T-helper 1 cell treated with Interleukin-12 subunit alpha and Interleukin-12 subunit beta and Interleukin-4 antibody, amounts not matched to agents 30 μg/mL and 1 μg/mL, for 36 hours (primary cell): ENCODE results near the gene POU6F2.
"Not testable (repeated sequence)": the region's sequence is repeated elsewhere in the genome, so short reads cannot be mapped to it uniquely, and the experiment has no call there.

Experiments used
- H3K27ac Mint-ChIP-seq: one replicate; pipeline ENCODE4 v1.8.0; 2021; ENCODE audit warnings: mild to moderate bottlenecking, mixed read lengths
- H3K27me3 Mint-ChIP-seq: one replicate; pipeline ENCODE4 v1.8.0; 2021; ENCODE audit warnings: low read depth, mixed read lengths
- H3K36me3 Mint-ChIP-seq: one replicate; pipeline ENCODE4 v1.8.0; 2021; ENCODE audit warnings: low read depth, mixed read lengths
- H3K4me1 Mint-ChIP-seq: one replicate; pipeline ENCODE4 v1.8.0; 2021; ENCODE audit warnings: low read depth, mixed read lengths
- H3K4me3 Mint-ChIP-seq: one replicate; pipeline ENCODE4 v1.8.0; 2021; ENCODE audit warnings: mild to moderate bottlenecking, moderate library complexity, mixed read lengths
- H3K9me3 Mint-ChIP-seq: one replicate; pipeline ENCODE4 v1.8.0; 2021; ENCODE audit warnings: mixed read lengths

POU6F2 gene

GRCh38 chr7:39304668-39305405 lies 327.1 kb downstream of the POU6F2 start:
- H3K27ac Mint-ChIP-seq: no peak overlapping the region
- no peaks in the 10 kb centered on the region for H3K9me3 Mint-ChIP-seq
- H3K4me1 Mint-ChIP-seq: no peaks in the 10 kb centered on the region
- no peaks in the 10 kb centered on the region for H3K27me3 Mint-ChIP-seq
- no peak overlapping the region for H3K4me3 Mint-ChIP-seq
- H3K36me3 Mint-ChIP-seq: no peaks in the 10 kb centered on the region

GRCh38 chr7:39306016-39306570 lies 328.4 kb downstream of the POU6F2 start:
- H3K4me3 Mint-ChIP-seq: no peak overlapping the region
- no peak overlapping the region for H3K27ac Mint-ChIP-seq
- no peaks in the 10 kb centered on the region for H3K4me1 Mint-ChIP-seq
- H3K27me3 Mint-ChIP-seq: no peaks in the 10 kb centered on the region
- no peaks in the 10 kb centered on the region for H3K36me3 Mint-ChIP-seq
- H3K9me3 Mint-ChIP-seq: no peaks in the 10 kb centered on the region

GRCh38 chr7:39310699-39311098 lies 333.0 kb downstream of the POU6F2 start:
- no peaks in the 10 kb centered on the region for H3K36me3 Mint-ChIP-seq
- H3K9me3 Mint-ChIP-seq: no peaks in the 10 kb centered on the region
- no peaks in the 10 kb centered on the region for H3K27me3 Mint-ChIP-seq
- H3K4me1 Mint-ChIP-seq: no peaks in the 10 kb centered on the region
- no peak overlapping the region for H3K4me3 Mint-ChIP-seq
- H3K27ac Mint-ChIP-seq: no peak overlapping the region

DNA sequence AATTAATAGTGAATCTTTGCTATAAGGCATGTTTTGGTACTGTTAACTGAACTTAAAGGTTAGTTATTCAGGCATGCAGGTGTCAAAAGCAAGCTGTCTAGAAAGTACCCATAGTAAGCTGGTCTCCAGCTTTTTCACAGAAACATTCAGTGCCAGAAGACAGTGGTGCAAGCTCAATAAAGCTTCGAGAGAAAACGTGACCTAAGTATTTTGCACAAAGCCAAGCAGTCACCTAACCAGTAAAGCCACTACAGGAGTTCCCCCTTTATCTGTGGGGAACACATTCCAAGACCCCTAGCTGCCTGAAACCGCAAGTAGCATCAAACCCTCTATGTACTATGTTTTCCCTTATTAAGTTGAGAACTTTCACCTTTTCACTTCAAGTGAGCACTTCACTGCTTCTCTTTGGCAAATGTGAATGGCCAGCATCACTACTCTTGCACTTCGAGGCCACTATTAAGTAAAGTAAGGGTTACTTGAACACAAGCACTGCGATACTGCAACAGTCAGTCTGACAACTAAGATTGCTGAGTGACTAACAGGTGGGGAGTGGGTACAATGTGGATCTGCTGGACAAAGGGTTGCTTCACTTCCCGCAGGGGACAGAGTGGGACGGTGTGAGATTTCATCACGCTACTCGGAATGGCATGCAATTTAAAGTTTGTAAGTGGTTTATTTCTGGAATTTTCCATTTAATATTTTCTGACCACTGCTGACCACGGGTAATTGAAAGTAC lies 334.7 kb downstream of the POU6F2 start:
- H3K9me3 Mint-ChIP-seq: no peaks in the 10 kb centered on the region
- no peak overlapping the region for H3K4me3 Mint-ChIP-seq
- no peaks in the 10 kb centered on the region for H3K4me1 Mint-ChIP-seq
- no peak overlapping the region for H3K27ac Mint-ChIP-seq
- no peaks in the 10 kb centered on the region for H3K27me3 Mint-ChIP-seq
- H3K36me3 Mint-ChIP-seq: no peaks in the 10 kb centered on the region

- no peak overlapping the region for H3K4me3 Mint-ChIP-seq
- no peaks in the 10 kb centered on the region for H3K27me3 Mint-ChIP-seq
- H3K27ac Mint-ChIP-seq: no peak overlapping the region
- no peaks in the 10 kb centered on the region for H3K9me3 Mint-ChIP-seq
- no peaks in the 10 kb centered on the region for H3K4me1 Mint-ChIP-seq
- no peaks in the 10 kb centered on the region for H3K36me3 Mint-ChIP-seq
Observed at GRCh38 chr7:39313376-39313775, 335.7 kb downstream of the POU6F2 start.

DNA sequence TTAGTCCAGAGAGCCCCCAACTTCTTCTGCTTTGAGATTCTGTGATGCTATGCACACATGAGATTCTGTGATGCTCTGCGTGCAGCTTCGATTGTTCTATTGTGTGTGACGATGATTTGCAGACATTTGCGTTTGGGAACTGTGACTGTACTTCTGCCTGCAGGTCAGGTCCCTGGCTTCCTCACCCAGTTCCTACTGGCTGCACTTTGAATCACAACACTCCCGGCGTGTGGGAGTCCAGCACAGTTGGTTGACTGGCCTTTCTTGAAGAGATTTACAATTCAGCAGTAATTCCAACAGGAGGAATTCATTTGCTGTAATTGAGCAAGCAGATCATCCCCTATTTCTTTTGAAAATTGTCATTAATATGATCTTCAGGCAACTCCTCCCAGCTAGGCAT lies 336.3 kb downstream of the POU6F2 start:
- H3K27ac Mint-ChIP-seq: no peak overlapping the region

GRCh38 chr7:39317107-39317506 lies 339.4 kb downstream of the POU6F2 start:
- H3K27me3 Mint-ChIP-seq: no peaks in the 10 kb centered on the region
- H3K9me3 Mint-ChIP-seq: no peaks in the 10 kb centered on the region
- H3K4me1 Mint-ChIP-seq: no peaks in the 10 kb centered on the region
- no peaks in the 10 kb centered on the region for H3K36me3 Mint-ChIP-seq
- no peak overlapping the region for H3K27ac Mint-ChIP-seq
- H3K4me3 Mint-ChIP-seq: no peak overlapping the region

More for the DNA sequence above, 336.3 kb downstream of the POU6F2 start:
- no peaks in the 10 kb centered on the region for H3K36me3 Mint-ChIP-seq
- H3K4me1 Mint-ChIP-seq: no peaks in the 10 kb centered on the region
- H3K27me3 Mint-ChIP-seq: no peaks in the 10 kb centered on the region
- H3K9me3 Mint-ChIP-seq: no peaks in the 10 kb centered on the region
- no peak overlapping the region for H3K4me3 Mint-ChIP-seq

DNA sequence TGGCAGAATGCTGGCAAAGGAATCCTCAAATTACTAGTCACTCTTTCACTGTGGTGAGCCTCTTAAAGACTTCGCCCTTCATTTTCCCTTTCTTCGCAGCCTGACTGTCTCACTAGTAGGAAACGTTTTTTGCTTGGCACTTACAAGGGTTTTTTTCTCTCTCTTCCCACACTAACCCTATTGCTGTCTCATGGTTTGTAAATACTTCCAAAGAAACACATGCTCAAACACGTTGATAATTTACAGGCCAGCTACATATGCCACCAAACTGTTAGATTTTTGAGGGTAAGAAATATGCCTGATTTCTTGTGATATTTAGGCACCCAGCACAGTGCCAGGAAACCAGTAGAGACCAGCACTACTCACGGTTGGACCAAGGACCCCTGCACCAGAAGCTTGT lies 340.2 kb downstream of the POU6F2 start:
- H3K4me1 Mint-ChIP-seq: no peaks in the 10 kb centered on the region
- no peak overlapping the region for H3K4me3 Mint-ChIP-seq
- H3K27ac Mint-ChIP-seq: no peak overlapping the region
- H3K9me3 Mint-ChIP-seq: no peaks in the 10 kb centered on the region
- no peaks in the 10 kb centered on the region for H3K27me3 Mint-ChIP-seq
- H3K36me3 Mint-ChIP-seq: no peaks in the 10 kb centered on the region

GRCh38 chr7:39321245-39321644 lies 343.5 kb downstream of the POU6F2 start:
- H3K27me3 Mint-ChIP-seq: peaks cover 3% of the 10 kb centered on the region
- no peak overlapping the region for H3K27ac Mint-ChIP-seq
- no peaks in the 10 kb centered on the region for H3K36me3 Mint-ChIP-seq
- no peaks in the 10 kb centered on the region for H3K9me3 Mint-ChIP-seq
- no peak overlapping the region for H3K4me3 Mint-ChIP-seq
- no peaks in the 10 kb centered on the region for H3K4me1 Mint-ChIP-seq

DNA sequence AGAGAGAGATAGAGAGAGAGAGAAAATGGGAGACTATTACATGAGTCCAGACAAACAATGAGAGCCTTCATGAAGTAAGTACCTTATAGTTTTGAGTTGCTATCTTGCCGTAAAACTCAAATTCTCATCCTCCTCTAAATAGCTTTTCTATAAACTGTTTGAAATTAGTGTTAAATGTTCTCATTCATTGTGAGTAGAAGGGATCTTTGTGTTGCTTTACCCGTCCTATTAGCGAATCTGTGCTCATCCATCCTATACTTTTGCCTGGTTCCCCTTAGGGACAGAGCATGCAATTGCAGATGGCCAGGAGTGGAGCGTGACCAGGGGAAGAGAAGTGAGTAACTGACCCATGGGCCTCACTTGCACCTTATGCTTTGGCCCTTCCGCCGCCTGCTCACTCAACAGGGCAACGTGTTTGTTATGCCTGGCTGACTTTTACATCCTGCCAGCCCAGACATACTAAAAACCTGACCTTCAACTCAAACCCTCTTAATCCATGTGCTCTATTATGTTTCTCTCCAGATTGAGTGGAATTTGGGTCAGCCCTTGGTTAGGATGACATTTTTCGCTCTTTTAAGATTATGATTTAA lies 344.3 kb downstream of the POU6F2 start:
- H3K4me3 Mint-ChIP-seq: no peak overlapping the region
- no peaks in the 10 kb centered on the region for H3K9me3 Mint-ChIP-seq

DNA sequence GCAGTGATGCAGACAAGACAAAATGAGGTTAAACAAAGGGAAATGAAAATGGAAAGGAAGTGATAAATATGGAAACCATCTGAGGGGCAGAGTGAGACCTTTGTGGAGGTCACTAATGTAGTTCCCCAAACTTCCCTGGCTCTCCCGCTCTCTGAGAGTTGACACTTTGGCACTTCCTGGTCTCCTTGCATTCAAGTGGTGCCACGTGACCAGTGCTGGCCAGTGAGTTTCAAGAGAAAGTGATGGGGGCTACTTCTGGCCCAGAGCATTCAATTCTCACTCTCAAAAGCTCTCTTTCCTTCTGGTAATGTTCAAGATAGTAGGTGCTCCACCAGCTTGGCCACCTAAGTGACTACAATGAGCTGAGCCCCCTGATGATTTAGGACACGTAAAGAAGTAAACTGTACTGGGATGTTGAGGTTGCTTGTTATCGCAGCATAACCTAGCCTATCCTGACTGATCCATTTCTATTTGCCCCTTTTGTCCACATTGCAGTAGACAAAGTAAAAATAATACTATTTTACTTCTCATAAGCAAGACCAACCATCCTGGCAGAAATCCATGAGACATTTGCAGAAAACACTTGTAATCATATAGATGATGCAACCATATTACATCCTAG lies 346.5 kb downstream of the POU6F2 start:
- H3K4me3 Mint-ChIP-seq: no peak overlapping the region
- no peaks in the 10 kb centered on the region for H3K9me3 Mint-ChIP-seq
- no peaks in the 10 kb centered on the region for H3K4me1 Mint-ChIP-seq
- no peaks in the 10 kb centered on the region for H3K36me3 Mint-ChIP-seq
- no peak overlapping the region for H3K27ac Mint-ChIP-seq
- H3K27me3 Mint-ChIP-seq: peaks cover 3% of the 10 kb centered on the region

More for the DNA sequence above, 344.3 kb downstream of the POU6F2 start:
- H3K27me3 Mint-ChIP-seq: peaks cover 3% of the 10 kb centered on the region
- H3K4me1 Mint-ChIP-seq: no peaks in the 10 kb centered on the region
- no peak overlapping the region for H3K27ac Mint-ChIP-seq
- H3K36me3 Mint-ChIP-seq: no peaks in the 10 kb centered on the region

- not testable (repeated sequence) for H3K27ac Mint-ChIP-seq, H3K4me1 Mint-ChIP-seq, H3K36me3 Mint-ChIP-seq, H3K9me3 Mint-ChIP-seq, H3K4me3 Mint-ChIP-seq, H3K27me3 Mint-ChIP-seq
Observed at GRCh38 chr7:39331607-39332006, 353.9 kb downstream of the POU6F2 start.

- no peak overlapping the region for H3K27ac Mint-ChIP-seq
Observed at GRCh38 chr7:39332142-39332541, 354.4 kb downstream of the POU6F2 start.

DNA sequence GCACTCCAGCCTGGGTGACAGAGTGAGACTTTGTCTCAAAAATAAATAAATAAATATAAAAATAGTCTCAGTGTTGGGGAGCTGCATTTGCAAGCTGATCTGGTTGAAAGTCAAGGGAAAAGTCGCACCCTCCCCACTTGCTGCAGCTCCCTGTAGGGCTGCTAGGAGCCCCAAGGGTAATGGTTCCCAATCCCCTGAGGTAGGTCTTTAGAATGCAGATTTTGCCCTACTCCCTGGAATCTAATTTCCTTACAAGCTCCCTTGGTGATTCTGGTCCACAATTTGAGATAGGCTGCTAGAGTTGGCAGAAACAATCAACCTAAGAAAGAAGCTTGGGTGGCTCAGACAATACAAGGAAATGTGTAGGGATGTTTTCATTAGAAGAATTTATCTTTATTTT lies 356.0 kb downstream of the POU6F2 start:
- H3K4me1 Mint-ChIP-seq: no peaks in the 10 kb centered on the region
- H3K36me3 Mint-ChIP-seq: no peaks in the 10 kb centered on the region
- H3K27me3 Mint-ChIP-seq: peaks cover 3% of the 10 kb centered on the region
- H3K9me3 Mint-ChIP-seq: no peaks in the 10 kb centered on the region
- no peak overlapping the region for H3K27ac Mint-ChIP-seq
- no peak overlapping the region for H3K4me3 Mint-ChIP-seq

More at GRCh38 chr7:39332142-39332541, 354.4 kb downstream of the POU6F2 start:
- Mint-ChIP-seq H3K4me1 (no peaks in the 10 kb centered on the region), H3K9me3 (no peaks in the 10 kb centered on the region), H3K27me3 (peaks cover 3% of the 10 kb centered on the region), H3K36me3 (no peaks in the 10 kb centered on the region), H3K4me3 (no peak overlapping the region)
